GM12874 (cell line): ENCODE data around the gene TRPV4.

Source experiments
- CTCF ChIP-seq: IDR thresholded peaks from 2 replicates; pipeline ENCODE4 v1.5.1; 2011; ENCODE audit warnings: low read depth, mild to moderate bottlenecking, control low read depth, low read length, moderate library complexity; ENCODE audit not compliant: insufficient read depth

Gene TRPV4

GRCh38 chr12:109778684-109779083, 54.5 kb downstream of the TRPV4 start:
- no peak for TF ChIP-seq CTCF

- no peak for TF ChIP-seq CTCF
These were observed 55.7 kb downstream of the TRPV4 start for GRCh38 chr12:109777544-109777943.

DNA sequence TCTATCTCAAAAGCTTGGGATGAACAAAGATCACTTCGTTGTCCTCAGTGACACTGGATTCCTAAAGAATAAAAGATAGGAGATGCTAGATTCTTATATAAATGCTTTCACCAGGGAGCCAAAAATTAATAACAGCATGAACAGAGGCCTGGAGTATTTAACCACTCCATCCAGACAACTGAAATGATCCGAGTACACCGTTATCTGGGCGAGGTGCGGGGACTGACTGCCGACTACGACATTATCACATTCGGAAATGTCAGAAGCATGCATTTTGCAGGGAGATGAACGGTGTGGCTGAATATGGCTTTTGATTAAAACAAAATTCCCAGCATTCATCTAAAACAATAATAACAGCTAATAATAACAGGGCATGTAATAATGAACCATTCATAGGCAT, 56.6 kb downstream of the TRPV4 start:
- TF ChIP-seq CTCF, result no peak

- peak; percentile 88 for TF ChIP-seq CTCF
These were observed 57.9 kb downstream of the TRPV4 start for GRCh38 chr12:109775172-109775881.

- no peak for TF ChIP-seq CTCF
These were observed 59.7 kb downstream of the TRPV4 start for GRCh38 chr12:109773384-109774011.

- TF ChIP-seq CTCF, result no peak
These were observed 60.4 kb downstream of the TRPV4 start for GRCh38 chr12:109772622-109773321.
